Lower leg skin (tissue), 3 donors: ENCODE data around the gene NAA11.

Source experiments
- CTCF ChIP-seq, 3 donors: fragments of 450-650 bp; IDR thresholded peaks; one replicate each; pipeline ENCODE4 v1.5.1; 2016; ENCODE audit warnings: antibody characterized with exemption in 3 of 3, mild to moderate bottlenecking in 3 of 3, moderate library complexity in 2 of 3
- POLR2A ChIP-seq, 2 donors: fragments of 450-650 bp; IDR thresholded peaks; one replicate each; pipeline ENCODE4 v1.6.1; 2016 to 2017; ENCODE audit warnings: antibody characterized with exemption in 2 of 2, mild to moderate bottlenecking in 1 of 2, moderate library complexity in 1 of 2

GRCh38 chr4:79298484-79298883 is 27.4 kb downstream of the NAA11 start:
- TF ChIP-seq CTCF (IDR thresholded peaks at IDR 0.05), result no peak
- no peak for TF ChIP-seq POLR2A (IDR thresholded peaks at IDR 0.05)
